ENCODE measurements around the gene CIRBP. TPM values are rescaled to one million over a fixed set of nuclear protein-coding genes. Genes with fewer than 3 reads are reported as not detected.
"Not testable (repeated sequence)": the region's sequence is repeated elsewhere in the genome, so short reads cannot be mapped to it uniquely, and the experiment has no call there.

CIRBP gene
- total RNA-seq, 1 donor = 245 TPM

DNA sequence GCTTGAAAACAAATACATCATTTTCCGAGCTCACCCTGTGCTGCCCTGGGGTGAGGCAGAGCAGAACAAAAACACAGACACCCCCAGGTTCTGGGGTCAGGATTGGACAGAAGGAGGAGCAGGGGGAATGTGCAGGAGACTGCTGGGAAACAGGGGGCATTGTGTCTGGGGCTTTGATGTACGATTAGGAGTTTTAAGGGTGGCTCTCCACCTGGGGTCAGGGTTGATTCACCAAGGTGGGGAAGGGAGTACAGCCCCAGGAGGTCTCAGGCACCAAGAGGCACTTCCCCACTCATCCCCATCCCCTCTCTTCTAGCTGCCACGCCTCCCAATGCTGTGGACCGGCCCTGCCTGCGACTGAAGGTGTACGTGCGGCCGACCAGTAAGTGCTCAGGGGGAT is 29.1 kb downstream of the CIRBP start:
- DNase-seq (ENCODE audit: low read depth) = no peak
- no peak overlapping the region for H3K4me3 ChIP-seq (ENCODE audit: low read depth, low read length)
- TF ChIP-seq, protein P1, sequence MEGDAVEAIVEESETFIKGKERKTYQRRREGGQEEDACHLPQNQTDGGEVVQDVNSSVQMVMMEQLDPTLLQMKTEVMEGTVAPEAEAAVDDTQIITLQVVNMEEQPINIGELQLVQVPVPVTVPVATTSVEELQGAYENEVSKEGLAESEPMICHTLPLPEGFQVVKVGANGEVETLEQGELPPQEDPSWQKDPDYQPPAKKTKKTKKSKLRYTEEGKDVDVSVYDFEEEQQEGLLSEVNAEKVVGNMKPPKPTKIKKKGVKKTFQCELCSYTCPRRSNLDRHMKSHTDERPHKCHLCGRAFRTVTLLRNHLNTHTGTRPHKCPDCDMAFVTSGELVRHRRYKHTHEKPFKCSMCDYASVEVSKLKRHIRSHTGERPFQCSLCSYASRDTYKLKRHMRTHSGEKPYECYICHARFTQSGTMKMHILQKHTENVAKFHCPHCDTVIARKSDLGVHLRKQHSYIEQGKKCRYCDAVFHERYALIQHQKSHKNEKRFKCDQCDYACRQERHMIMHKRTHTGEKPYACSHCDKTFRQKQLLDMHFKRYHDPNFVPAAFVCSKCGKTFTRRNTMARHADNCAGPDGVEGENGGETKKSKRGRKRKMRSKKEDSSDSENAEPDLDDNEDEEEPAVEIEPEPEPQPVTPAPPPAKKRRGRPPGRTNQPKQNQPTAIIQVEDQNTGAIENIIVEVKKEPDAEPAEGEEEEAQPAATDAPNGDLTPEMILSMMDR (IDR thresholded peaks at IDR 0.05; ENCODE audit: insufficient read depth, low read length) = no peak

DNA sequence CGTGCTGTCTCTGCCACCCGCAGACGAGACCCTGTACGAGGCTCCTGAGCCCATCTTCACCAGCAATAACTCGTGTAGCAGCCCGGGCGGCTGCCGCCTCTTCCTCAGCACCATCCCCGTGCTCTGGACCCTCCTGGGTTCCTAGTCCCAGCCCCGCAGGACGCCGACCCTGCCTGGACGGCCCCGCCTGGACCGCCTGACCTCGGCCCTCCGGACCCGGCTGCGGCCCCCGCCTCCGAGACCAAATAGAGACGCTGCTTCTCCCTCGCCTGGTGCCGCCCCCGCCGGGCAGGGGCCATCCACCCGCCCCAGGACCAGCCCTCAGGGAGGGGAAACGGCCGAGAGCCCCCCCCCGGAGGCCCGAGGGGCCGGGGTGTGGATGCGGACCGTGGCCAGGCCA is 30.7 kb downstream of the CIRBP start:
- no peak for DNase-seq (ENCODE audit: low read depth)
- TF ChIP-seq, protein P1 (IDR thresholded peaks at IDR 0.05; ENCODE audit: insufficient read depth, low read length) = no peak
- H3K4me3 ChIP-seq (ENCODE audit: low read depth, low read length) = no peak overlapping the region

DNA sequence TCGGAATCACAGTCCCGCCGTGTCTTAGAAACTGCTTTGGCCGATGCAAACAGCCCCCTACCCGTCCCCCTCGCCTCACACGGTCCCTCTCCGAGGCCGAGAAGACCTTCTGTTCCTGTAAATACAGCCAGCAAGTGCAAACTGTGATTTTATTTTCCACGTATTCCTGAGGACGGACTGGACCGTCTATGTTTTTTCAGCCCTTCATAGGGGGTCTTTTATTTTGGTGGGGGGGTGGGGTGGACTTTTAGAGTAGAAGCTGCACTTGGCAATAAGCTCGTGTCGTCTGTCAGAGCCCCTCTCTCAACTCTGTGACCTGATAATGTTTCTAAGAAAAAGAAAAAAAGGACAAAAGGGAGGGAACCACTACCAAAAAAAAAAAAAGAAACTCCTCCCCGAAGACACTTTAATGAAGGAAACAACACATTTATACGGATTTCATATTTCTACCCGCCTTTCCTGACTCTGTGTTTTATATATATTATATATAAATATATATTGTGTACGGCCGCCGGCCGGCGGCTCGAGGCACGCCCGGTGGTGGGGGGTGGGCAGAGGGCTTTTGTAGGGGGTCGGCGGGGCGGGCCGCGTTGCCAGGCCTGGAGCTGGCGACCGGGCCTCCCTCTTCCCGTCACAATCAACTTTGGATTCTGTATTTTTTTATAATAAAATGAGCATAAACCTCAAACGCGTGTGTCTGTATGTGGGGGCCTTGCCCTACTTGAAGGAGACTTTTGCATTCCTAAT is 31.8 kb downstream of the CIRBP start:
- TF ChIP-seq, protein P1 (IDR thresholded peaks at IDR 0.05; ENCODE audit: insufficient read depth, low read length) = no peak
- no peak for DNase-seq (ENCODE audit: low read depth)
- no peak overlapping the region for H3K4me3 ChIP-seq (ENCODE audit: low read depth, low read length)

DNA sequence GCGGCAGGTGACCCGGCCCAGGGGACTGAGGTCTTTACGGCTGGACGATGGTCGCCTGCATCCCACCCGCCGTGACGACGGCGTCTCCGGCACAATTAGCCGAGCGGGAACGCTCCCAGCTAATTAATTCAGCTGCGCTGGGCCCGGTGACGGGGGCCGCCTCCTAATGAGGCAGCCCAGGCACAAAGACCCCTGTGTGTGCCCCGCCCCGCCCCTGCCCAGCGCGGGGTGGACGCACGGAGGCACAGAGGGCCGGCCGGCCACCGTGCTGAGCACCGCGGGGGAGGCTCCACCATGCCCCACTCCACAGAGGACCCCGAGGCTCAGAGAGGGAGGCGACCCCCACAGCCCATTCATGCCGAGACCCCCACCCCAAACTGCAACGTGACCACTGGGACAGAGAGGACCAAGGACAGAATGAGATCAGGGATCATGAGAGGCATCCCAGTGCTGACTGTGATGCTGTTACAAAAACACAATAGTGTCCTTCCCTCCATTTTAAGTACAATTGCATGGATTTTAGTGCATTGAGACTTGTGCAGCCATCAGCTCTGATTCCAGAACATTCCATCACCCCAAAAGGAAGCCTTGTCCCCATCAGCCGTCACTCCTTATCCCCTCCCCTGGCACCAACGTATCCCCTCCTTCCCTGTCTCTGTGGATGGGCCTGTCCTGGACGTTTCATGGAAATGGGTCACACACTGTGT is 33.6 kb downstream of the CIRBP start:
- no peak for DNase-seq (ENCODE audit: low read depth)
- TF ChIP-seq, protein P1 (IDR thresholded peaks at IDR 0.05; ENCODE audit: insufficient read depth, low read length) = no peak
- no peak overlapping the region for H3K4me3 ChIP-seq (ENCODE audit: low read depth, low read length)

DNA sequence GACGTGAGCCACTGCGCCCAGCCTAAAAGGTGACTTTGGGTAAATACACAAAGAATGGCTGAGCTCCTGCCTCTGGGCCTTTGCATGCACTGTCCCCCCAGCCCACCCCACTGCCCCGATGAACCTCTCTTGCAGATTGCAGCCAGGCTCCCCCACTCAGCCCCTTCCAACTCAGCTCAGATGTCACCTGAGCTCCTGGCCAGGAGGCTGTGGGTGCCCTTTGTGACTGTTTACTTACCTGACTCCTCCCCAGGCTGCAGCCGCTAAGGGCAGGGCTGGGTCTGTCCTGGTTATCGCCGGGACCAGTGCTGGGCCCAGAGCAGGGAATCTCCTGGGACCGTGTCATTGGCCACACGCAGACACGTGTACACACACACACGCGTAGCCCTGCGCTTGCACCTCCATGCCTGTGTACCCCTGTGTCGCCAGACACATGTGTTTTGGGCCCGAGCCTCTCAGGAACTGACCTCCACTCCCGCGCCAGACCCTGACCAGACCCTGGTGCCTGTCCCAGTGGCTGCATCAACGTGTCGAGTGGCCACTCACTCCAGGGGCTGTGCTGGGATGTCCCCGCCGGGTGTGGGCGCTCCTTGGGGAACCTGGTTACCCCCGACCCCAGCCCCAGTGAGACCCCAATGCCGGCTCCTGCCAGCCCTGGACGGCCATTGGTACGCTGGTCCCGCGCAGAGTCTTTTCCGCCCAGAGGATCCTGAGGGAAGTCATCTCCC is 35.2 kb downstream of the CIRBP start:
- TF ChIP-seq, protein P1 (IDR thresholded peaks at IDR 0.05; ENCODE audit: insufficient read depth, low read length) = no peak
- H3K4me3 ChIP-seq (ENCODE audit: low read depth, low read length) = no peak overlapping the region
- DNase-seq (ENCODE audit: low read depth) = no peak

DNA sequence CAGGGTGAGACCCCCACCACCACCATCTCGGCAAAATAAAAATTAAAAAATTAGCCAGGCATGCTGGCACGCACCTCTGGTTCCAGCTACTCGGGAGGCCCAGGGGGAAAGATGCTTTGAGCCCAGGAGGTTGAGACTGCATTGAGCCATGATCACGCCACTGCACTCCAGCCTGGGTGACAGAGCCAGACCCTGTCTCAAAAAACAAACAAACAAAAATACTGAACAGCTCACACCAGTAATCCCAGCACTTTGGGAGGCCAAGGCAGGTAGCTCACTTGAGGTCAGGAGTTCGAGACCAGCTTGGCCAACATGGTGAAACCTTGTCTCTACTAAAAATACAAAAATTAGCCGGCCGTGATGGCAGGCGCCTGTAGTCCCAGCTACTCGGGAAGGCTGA is 36.2 kb downstream of the CIRBP start:
- H3K4me3 ChIP-seq (ENCODE audit: low read depth, low read length); DNase-seq (ENCODE audit: low read depth): not testable (repeated sequence)

DNA sequence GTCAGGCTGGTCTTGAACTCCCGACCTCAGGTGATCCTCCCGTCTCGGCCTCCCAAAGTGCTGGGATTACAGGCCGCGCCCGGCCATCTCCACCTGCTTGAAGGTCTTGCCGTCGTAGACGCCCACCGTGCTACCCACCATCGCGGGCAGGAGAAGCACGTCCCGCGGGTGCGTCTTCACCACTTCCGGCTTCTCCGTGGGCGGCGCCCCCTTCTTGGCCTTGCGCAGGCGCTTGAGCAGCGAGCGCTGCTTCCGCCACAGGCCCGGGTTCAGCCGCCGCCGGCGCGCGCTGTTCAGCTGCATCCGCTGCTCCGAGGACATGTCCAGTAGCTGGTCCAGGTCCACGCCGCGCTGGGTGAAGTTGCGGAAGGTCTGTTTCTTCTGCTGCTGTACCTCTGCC is 38.2 kb downstream of the CIRBP start:
- H3K4me3 ChIP-seq (ENCODE audit: low read depth, low read length) = no peak overlapping the region
- no peak for DNase-seq (ENCODE audit: low read depth)
- TF ChIP-seq, protein P1 (IDR thresholded peaks at IDR 0.05; ENCODE audit: insufficient read depth, low read length) = no peak

Measured in fibroblast of the aortic adventitia (primary cell).